Parathyroid adenoma (tissue), 2 donors: ENCODE data around the gene SPOCK1.

ENCODE experiments used
- H2AFZ ChIP-seq: fragments of 300-600 bp; sonication (generic); one replicate; pipeline ENCODE4 v1.7.0; 2017; ENCODE audit warnings: antibody characterized with exemption, mild to moderate bottlenecking
- H3K27ac ChIP-seq: fragments of 300-600 bp; sonication (generic); one replicate; pipeline ENCODE4 v1.7.0; 2017
- H3K27me3 ChIP-seq: fragments of 300-600 bp; sonication (generic); one replicate; pipeline ENCODE4 v1.7.0; 2017; ENCODE audit warnings: low read length; ENCODE audit not compliant: control insufficient read depth, insufficient read depth
- H3K36me3 ChIP-seq: fragments of 300-600 bp; sonication (generic); one replicate; pipeline ENCODE4 v1.7.0; 2017; ENCODE audit warnings: low read length; ENCODE audit not compliant: control insufficient read depth, insufficient read depth
- H3K4me1 ChIP-seq: fragments of 300-600 bp; sonication (generic); one replicate; pipeline ENCODE4 v1.7.0; 2017; ENCODE audit warnings: control low read depth
- H3K4me2 ChIP-seq: fragments of 300-600 bp; sonication (generic); one replicate; pipeline ENCODE4 v1.7.0; 2017; ENCODE audit warnings: low read length
- H3K4me3 ChIP-seq: fragments of 300-600 bp; sonication (generic); one replicate; pipeline ENCODE4 v1.7.0; 2017; ENCODE audit warnings: low read depth, low read length
- H3K79me2 ChIP-seq: fragments of 300-600 bp; sonication (generic); one replicate; pipeline ENCODE4 v1.7.0; 2017; ENCODE audit warnings: control low read depth
- H3K9ac ChIP-seq: fragments of 300-600 bp; sonication (generic); one replicate; pipeline ENCODE4 v1.7.0; 2017; ENCODE audit warnings: mild to moderate bottlenecking
- H3K9me3 ChIP-seq: fragments of 300-600 bp; sonication (generic); one replicate; pipeline ENCODE4 v1.7.0; 2017; ENCODE audit warnings: low read length; ENCODE audit not compliant: control insufficient read depth
- TF ChIP-seq, protein P1 (sequence below): fragments of 300-600 bp; sonication (generic); IDR thresholded peaks from one replicate; pipeline ENCODE4 v1.7.0; 2017; ENCODE audit warnings: antibody characterized with exemption, mild to moderate bottlenecking
- donor health status: primary hyperparathyroidism.

The SPOCK1 gene

DNA sequence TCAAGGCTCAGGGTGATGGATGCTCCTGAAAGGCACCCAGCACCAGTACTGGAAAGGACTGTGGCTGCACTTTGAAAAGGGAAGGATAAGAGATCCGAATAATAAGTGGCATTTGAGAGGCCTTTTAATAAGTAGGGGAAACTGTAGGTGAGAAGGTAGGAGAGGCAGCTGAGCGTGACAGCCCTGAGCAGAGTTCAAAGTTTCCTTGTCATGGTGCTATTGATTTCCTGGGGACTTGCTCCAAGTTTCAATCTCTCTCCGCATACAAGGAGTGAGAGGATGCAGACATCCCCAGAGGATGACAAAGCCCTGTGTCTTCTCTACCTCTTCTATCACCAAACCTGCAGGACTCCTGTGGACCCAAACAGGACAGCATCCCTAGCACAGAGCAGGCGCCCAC, 354.5 kb downstream of the SPOCK1 start:
- H3K9ac ChIP-seq: no peak overlapping the region
- no peak overlapping the region for H3K4me2 ChIP-seq
- H3K36me3 ChIP-seq: no peaks in the 10 kb centered on the region
- H3K4me1 ChIP-seq: no peaks in the 10 kb centered on the region
- H3K9me3 ChIP-seq: no peaks in the 10 kb centered on the region
- H3K79me2 ChIP-seq: no peaks in the 10 kb centered on the region
- H2AFZ ChIP-seq: no peak overlapping the region
- no peak overlapping the region for H3K27ac ChIP-seq
- TF ChIP-seq, protein P1, sequence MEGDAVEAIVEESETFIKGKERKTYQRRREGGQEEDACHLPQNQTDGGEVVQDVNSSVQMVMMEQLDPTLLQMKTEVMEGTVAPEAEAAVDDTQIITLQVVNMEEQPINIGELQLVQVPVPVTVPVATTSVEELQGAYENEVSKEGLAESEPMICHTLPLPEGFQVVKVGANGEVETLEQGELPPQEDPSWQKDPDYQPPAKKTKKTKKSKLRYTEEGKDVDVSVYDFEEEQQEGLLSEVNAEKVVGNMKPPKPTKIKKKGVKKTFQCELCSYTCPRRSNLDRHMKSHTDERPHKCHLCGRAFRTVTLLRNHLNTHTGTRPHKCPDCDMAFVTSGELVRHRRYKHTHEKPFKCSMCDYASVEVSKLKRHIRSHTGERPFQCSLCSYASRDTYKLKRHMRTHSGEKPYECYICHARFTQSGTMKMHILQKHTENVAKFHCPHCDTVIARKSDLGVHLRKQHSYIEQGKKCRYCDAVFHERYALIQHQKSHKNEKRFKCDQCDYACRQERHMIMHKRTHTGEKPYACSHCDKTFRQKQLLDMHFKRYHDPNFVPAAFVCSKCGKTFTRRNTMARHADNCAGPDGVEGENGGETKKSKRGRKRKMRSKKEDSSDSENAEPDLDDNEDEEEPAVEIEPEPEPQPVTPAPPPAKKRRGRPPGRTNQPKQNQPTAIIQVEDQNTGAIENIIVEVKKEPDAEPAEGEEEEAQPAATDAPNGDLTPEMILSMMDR: no peak
- no peaks in the 10 kb centered on the region for H3K27me3 ChIP-seq
- no peak overlapping the region for H3K4me3 ChIP-seq

DNA sequence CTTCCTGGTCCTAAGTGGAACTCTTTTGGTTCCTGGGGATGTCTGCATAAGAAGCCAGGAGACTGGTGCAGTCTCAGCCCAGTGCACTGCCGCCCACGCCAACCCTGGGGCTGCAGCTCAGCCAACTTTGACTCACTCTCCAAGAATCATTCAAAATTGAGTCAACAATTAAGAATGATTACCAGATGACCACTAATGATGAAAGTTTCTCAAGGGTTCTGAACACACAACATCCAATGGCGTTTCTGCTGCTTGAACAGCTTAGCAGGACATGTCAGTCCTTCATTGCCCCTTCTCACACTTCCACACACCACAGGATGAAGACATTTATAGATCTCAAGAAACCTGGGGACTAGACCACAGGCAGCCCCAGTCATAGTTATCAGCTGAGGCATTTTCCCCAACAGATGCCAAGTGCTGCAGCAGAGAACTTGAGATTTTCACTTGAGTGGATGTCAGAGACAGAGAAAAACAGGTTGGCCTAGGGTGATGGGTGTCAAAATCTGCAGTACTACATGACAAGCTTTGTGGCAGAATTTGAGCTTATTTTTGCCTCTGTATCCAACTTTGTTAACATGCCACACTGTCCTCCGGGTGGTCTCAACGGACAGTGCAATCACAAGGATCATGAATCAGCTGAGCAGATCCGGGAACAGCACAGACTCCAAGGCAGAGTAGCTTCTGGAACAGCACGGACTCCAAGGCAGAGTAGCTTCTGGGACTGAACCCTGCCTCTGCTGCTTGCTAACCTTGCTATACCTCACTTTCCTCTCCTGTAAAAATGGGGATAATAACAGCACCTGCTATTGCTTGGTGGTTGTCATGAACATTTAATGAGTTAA, 356.1 kb downstream of the SPOCK1 start:
- TF ChIP-seq, protein P1: no peak
- Histone ChIP-seq H3K79me2 (no peaks in the 10 kb centered on the region), H2AFZ (no peak overlapping the region), H3K9me3 (no peaks in the 10 kb centered on the region), H3K27me3 (no peaks in the 10 kb centered on the region), H3K9ac (no peak overlapping the region), H3K36me3 (no peaks in the 10 kb centered on the region), H3K4me3 (no peak overlapping the region), H3K4me2 (no peak overlapping the region), H3K4me1 (no peaks in the 10 kb centered on the region), H3K27ac (no peak overlapping the region)

DNA sequence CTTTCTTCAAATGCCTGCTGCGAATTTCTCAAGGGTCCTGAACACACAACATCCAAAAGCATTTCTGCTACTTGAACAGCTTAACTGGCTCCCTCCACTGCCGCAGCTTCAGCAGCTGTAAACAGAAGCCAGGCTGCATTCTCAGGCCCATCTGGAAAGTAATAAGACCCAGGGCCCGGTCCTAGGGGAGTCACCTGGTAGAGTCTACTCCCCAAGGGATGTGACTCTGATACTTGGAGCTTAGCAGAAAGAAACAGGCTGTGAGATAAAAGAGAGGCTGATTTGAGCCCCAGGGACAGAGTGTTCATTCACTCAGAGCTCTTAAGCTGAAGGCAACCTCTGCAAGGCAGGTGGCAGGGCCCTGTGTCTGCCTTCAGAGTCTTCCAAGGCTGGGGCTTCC, 356.8 kb downstream of the SPOCK1 start:
- TF ChIP-seq, protein P1: no peak
- Histone ChIP-seq H3K27me3 (no peaks in the 10 kb centered on the region), H3K27ac (no peak overlapping the region), H3K9me3 (no peaks in the 10 kb centered on the region), H3K4me1 (no peaks in the 10 kb centered on the region), H3K4me2 (no peak overlapping the region), H3K36me3 (no peaks in the 10 kb centered on the region), H3K79me2 (no peaks in the 10 kb centered on the region), H3K4me3 (no peak overlapping the region), H2AFZ (no peak overlapping the region), H3K9ac (no peak overlapping the region)

DNA sequence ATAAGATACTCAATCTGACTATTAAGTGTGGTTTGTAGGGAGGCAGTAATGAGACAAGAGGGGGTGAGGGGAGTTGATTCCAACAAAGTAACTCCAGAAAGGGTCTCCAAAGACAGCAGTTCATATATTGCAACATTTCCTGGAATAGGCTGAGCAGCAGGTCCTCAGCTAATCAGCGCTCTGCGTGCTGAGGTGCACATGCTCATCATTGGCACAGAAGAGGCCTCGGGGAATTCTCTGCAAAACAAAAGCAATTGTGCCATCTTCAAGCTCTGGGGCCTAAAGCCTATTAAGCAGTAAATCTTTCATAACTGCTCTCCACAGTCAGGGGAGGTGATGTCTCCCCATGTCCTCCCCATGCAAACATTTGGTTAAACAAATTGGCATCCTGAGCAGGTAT, 357.3 kb downstream of the SPOCK1 start:
- H3K4me2 ChIP-seq: no peak overlapping the region
- H3K27ac ChIP-seq: no peak overlapping the region
- H3K9me3 ChIP-seq: no peaks in the 10 kb centered on the region
- H3K9ac ChIP-seq: no peak overlapping the region
- no peaks in the 10 kb centered on the region for H3K27me3 ChIP-seq
- H2AFZ ChIP-seq: no peak overlapping the region
- TF ChIP-seq, protein P1: no peak
- H3K36me3 ChIP-seq: no peaks in the 10 kb centered on the region
- no peak overlapping the region for H3K4me3 ChIP-seq
- no peaks in the 10 kb centered on the region for H3K79me2 ChIP-seq
- H3K4me1 ChIP-seq: no peaks in the 10 kb centered on the region
